GM18502 (cell line): Measurements from ENCODE around the gene INPP4B.

Experiments used
- ATAC-seq: cut with Tn5 transposase; IDR thresholded peaks from one replicate; pipeline ENCODE4 v1.9.1; 2021; ENCODE audit warnings: mild to moderate bottlenecking; ENCODE audit not compliant: unreplicated experiment, poor library complexity

Gene INPP4B

DNA sequence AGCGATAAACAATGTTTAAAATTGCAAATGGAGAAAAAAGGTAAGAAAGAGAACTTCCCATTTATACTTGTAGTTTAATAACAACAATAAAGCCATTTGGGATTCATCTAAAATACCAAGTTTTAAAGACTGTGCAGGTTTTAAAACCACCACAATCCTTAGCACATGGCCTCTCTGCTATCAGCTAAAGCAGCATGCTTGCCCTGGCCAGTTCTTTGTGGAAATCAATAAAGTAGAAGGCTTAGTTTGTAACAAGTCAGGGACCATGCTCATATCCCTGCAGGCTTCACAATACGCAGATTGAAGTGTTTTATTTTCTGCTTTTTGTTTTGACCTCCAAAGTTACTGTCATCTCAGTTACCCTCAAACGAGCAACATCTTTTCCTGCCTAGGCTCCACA, 249.5 kb downstream of the INPP4B start:
- no peak for ATAC-seq

DNA sequence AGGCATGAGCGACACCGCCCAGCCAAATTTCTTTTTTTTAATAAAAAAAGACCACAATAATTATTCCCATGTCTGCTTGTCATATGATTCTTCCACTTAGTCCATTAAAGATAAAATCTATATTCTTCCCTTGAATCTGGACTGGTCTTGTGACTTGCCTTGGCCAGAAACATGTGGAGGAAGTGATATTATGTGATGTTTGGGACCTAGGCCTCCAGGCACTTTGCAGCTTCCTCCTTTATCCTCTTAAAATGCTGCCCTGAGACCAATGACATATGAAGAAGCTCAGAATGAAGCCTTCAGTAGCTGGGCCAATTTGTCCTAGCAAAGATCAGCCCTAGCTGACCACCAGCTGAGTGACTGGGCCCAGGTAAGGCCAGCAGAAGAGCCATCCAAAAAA, 250.0 kb downstream of the INPP4B start:
- no peak for ATAC-seq

DNA sequence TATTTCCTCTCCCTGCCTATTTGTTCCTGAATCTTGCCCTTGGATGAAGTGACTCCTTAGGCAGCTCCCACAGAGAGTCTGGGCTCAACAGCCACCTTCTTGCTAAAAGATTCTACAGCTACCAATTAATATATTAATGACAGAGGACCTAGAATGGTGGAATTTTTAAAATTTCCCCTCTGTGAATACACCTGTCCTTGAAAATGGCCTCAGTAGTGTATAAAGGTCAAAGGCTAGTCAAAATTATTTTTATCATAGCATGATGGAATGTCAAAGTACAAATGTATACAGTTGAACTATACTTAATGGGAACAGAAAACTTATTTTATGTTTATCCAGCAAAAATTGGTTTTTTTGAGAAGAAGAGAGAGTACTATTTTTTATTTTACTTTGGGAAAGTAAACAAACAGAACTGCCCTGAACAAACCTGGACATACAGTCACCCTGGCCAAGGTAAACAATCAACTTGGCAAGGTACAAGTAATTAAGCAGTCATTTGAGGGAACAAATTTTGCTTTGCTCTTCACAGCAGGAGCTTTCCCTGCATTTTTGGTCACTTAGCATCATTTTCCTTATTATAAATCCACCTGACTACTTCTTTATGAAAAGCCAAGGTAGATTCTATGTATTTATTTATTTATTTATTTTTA, 250.8 kb downstream of the INPP4B start:
- ATAC-seq = no peak

DNA sequence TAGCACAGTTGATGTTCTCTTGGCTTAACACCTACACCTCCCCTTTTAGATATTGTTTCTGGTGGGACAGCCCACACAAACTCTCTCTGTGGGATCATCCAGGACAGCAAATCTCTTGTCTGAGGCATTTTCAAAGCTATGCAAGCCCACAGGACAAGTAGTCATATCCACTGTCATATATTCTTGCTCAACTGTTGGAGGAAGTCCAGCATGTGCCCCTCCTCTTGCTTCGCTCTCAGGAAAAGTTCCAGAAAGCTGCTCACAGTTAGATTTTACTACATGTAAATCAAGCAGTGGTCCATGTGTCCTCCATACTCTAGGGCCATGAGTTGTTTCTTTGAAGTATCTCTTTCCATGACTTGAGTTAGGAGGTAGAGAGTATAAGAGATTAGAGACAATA, 260.7 kb downstream of the INPP4B start:
- ATAC-seq = no peak

DNA sequence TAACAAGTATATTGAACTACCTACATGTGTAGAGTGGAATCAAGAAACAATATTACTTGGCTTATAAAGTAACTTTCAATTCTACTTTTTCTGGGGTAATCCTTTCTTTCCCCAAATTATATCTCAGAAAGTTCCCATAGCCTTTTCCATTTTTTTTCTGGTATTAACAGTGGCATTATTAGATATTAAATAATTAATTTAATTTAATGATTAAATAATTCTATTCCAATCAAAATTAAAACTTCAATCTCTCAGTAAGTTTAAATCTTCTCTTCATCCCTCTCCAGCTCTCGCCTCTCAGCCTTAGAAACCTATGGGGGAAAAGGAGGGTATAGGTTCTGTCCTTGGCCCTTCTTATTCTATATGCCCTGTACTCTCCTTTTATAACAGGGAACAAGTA, 262.4 kb downstream of the INPP4B start:
- ATAC-seq = no peak

DNA sequence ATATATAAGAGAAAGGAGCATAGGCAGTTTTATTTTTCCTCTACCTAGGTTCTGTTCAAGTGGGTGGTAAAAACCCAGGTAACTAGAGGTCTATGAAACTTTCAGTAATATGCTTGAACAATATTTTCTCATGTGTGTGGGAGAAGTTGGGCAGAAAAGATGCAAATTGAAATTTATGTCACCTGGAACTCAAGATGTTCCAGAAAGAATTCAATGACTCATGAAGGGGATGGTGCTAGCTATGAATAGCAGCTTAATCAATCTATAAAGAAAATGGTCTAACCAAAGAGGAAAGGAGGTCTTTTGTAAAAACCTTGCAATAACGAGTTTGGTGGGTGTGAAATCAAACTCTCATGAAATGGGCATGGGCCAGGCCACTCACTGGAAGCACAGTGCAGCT, 263.8 kb downstream of the INPP4B start:
- no peak for ATAC-seq

DNA sequence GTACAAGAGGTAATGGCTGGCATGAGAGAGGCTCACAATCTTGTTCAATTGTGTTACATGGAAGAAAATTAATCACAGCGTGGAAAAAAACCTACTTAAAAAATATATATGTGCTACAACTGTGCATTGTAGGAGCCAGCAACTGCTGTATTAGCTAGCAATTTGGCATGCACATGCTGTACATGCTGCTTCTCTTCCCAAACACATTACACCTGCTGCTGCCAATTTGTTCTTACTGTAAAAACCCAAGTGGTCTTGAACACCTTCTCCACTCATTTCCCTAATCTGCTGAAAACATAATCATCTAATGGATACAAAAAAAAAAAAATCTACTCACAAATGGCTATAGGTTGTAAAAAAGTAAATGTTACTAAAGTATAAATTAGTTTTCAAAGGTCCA, 264.2 kb downstream of the INPP4B start:
- no peak for ATAC-seq

DNA sequence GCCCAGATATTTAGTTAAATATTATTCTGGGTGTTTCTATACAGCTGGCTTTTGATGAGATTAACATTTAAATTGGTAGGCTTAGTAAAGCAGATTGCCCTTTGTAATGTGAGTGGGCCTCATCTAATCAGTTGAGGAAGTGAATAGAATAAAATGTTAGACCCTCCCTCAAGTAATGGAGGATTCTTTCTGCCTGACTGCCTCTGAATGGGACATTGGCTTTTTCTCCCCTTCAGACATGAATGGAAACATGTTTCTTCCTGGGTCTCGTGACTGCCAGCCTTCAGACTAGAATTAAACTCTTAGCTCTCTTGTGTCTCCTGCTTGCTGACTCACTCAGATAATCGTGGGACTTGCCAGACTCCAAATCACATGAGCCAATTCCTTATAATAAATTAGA, 266.7 kb downstream of the INPP4B start:
- no peak for ATAC-seq

DNA sequence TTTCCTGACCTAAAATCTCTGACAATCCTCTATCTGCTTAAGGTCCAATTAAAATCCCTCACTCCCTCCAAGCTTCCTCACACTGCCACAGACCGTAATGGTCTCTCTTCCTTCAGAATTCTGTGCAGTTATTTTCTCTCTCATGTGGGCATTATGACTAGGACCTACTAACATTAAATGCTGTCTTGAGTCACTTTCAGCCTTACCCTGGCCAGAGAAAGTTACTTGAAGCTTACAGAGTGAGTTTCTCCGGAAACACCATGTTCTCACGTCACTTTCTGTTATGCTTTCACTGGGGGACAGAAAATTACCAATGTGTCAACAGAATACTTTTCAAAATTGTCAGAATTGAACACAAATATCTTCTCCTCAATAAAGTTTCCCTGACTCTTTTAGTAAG, 271.8 kb downstream of the INPP4B start:
- ATAC-seq = no peak

DNA sequence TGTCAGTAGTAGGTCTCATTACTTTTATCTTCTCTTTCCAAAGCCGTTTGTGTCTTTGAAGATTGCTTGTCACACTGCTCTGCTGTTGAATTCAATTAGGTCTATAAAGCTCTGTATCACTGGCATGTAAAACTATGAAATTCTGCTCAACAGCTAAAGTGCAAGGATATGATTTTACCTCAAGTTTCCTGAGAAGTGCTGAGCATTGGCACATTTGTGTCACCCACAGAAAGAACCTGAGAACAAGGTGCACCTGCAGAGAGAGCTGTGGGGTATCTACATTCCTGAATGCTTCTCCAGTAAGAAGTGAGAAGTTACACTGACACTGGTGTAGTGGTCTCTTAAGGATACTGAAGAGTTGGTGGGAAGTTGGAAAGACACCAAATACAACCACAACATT, 274.0 kb downstream of the INPP4B start:
- no peak for ATAC-seq

DNA sequence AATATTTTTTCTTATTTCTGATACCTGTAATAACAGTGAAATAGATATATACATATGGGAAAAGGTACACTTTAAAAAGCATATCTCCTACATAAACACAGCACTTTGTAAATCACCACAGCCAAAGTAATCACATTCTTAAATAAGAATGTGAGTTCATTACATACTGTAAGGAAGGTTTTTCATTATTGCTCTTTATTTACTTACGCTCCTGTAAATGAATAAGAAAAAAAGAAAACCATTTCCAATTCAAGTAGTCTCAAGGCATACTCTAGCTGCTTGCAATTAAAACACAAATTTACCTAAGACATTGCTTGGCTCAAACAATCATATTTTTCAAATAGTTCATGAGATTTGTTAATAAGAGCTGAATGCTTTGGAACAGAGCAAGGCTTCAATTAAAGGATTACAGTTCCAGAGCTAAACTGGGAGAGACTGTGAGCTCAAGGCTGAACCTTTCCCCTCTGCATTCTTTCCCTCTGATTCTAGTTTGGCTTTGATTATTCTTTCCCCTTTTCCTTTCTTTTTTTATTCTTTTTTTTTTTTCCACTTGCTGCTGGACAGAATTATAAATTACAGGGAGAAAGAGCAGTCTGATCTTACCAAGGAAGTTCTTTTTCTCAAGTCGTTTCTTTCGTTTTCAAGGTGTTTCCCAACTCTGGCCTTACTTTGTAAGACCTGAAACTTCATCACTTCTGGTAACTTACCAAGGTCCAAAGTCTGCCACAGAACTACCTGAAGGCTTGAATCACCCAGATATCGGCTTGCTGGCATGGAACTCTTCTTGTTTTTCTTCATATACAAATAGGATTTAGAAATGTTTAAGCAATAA, 278.3 kb downstream of the INPP4B start:
- ATAC-seq = peak; percentile 53

DNA sequence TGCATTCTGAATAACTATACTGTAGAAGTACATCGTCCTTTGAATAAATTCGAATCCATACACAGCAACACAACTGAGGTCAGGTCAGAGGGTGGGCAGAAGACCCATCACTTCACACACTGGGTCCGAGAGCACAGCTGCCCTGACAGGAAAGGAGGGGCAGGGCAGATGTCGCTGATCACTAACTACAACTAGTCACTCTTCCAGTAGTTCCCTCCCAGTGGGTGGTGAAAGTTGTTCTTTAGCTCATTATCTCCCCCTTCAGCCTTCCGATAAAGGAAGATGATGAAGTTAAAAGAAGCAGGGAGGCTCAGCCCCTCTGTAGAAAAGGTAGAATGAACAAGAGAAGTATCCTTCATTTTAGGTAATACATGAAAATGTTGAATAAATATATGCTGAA, 278.9 kb downstream of the INPP4B start:
- no peak for ATAC-seq

DNA sequence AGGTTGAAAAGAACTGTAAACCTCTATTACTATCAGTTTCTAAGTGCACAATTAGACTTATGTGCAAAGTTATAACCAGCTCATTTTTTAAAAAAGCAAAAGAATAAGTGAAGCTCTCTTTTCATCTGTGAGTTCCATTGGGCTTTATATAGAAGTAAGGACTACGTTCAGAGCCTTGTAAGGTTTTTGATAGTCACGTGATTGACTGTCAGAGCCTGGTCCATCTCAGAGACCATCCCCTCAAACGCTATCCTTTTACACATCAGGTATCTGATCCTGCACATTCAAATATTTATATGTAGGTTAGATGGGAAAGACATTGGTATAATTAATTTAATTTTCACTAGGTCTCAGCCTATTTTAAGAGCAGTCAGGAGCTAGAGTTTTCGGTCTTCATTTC, 279.3 kb downstream of the INPP4B start:
- ATAC-seq = no peak

DNA sequence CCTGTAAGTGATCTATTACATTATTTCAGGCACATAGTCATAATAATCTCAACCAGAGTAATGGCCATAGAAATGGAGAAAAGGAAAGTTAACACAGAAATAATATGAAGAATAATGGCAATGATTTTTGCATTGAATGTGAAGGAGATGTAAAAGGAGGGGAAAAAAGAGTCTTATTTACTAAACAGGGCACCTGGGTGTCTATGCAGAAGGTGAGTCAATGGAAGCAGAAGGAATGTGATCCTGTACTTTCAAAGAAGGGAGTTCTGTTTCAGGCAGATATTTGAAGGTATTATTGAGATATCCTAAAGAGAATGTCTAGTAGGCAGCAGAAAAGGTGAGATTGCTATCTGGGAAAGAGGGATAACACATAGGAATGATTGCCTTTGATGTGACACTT, 279.9 kb downstream of the INPP4B start:
- ATAC-seq = no peak

DNA sequence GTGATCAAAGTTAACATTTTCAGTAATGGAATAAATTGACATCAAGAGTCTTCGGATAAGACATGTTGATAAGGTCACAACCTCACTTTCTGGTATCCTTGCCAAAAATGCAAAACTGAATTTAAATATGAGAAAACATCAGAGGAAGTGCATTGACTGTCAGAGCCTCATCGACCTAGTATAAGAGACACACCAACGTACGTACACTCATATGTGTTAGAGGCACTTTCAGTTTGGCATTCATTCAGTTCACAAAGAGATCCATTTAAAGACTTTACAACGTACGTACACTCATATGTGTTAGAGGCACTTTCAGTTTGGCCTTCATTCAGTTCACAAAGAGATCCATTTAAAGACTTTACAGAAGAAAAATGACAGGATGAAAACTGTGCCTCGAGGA, 280.3 kb downstream of the INPP4B start:
- ATAC-seq = no peak

DNA sequence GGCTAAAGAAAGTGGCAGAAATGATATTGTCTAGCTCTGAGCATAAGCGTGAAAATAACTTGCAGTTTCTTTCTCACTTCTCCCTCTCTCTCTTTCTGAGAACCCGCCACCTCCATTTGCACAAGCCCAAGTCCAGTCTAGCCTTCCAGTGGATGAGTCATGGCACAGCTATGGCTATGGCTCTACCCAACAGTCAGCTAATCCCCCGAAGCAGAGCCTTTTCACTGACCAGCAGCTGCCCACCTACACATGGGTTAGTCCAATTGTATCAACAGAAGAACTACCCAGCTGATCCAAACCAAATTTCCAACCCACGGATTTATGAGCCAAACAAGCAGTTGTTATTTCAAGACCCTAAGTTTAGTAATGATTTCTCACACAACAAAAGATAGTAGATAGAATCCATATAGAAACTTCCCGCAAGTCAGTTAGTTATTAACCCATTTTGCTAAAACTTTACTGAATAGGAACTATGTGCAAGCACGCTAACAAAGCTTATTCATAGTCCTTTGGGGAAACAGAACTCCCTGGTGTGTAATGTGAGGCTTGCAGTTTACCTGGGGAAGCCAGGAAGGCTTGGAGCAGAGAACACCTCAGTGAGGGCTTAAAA, 282.3 kb downstream of the INPP4B start:
- no peak for ATAC-seq

DNA sequence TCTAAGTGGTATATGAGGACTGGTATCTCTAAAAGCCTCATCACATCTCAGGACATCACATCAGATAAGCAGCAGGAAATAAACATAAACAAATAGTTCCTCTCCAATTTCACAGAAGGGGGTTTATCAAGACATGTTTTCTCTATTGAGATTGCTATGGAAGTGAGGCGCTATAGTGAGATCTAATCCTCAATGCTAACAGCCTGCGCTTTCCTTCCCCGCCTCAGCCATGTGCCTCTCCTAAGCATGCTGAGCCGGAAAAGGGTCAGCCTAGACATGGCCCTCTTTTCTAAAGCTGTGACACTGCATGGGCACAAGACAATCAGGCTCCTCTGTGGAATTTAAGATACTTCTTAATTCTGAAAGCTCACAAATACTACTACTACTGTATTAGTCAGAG, 286.1 kb downstream of the INPP4B start:
- ATAC-seq = no peak

DNA sequence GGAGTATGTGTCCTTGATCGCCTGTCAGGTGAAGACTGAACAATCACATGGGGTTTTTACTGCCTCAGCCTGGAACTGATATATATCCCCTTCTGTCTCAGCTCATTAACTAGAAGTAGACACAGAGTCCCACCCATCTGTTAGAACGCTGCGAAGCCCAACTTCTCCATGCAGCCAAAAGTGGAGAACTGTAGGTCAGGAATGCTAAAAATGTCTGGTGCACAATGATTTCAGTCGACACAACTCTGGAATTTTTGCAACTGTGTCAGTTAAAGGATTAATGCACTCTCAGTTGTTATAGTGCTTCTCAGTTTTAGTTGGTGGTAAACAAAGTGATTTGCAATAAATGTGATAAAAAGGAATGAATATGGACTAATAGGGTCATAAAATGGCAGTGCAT, 287.2 kb downstream of the INPP4B start:
- no peak for ATAC-seq

DNA sequence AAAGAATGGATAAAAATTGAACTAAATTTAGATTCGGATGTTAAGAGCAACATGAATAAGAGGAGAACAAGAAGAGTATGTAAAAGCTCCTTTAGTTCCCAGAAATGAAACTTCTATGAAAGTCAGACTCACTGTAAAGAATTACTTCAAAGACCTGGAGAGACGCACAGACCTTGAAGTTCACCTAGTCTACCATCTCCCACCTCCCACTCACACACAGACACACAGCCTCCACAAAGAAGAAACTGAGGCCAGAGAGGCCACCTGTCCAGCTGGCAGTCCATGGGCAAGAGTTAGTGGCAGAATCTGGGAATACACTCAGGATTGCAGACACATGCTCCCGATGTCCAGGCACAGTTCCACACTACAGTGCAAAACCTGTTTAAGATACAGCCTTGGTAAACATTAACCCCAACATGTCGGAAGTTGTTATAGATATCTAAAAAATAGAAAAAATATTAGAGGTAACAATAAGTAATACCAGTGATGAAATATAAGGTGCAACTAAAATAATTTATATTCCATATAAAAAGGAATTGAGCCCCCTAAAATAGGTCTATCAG, 288.8 kb downstream of the INPP4B start:
- no peak for ATAC-seq

DNA sequence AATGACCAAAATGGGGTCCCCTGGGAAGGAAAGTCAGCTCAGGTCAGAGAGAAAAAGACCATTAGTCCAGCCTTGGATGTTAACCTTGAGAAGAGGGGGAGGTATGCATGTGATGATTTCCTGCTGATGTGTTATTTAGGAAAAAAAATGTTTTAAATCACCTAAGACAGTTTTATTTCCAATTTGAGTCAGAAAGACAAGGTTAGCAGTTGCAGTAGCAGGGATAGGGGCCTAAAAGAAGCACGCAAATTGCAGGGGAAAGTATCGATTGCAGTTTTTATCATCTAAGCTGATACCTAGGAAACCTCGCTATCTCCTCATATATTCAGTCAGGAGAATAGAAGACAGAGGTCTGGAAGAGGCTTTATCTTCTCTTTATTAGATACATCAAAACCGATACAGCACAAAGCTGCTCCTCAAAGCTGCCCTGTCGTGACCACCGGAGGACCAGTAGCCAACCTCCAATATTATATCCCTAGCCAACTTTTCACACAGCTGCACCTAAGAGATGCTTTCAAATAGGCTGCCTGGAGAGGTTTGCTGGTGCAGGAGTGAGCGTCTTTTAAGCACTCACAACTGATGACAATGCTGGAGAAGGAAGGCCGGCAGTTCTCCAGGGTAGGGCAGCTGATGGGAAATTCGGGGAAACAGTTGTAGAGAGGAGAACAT, 289.4 kb downstream of the INPP4B start:
- ATAC-seq = no peak

DNA sequence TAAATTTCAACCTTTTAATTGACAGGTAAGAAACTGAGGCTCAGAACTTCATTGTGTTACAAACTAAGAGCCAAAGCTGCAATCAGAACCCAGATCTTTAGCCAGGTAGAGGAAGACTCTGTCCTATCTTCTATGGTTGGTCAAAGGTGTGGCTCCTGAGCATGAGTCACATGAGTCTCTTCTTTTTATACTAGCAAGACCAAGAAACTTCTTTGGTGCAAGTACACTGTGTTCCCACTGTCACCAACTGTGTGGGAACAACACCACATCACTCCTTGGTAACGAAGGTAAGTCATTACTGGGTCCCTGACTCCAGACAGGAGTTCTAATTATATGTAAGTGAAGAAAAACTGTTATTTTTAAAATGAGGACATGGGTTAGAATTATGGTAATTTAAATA, 290.1 kb downstream of the INPP4B start:
- no peak for ATAC-seq
